ENCODE data around the gene EVI2A.

- TF ChIP-seq EZH2 (IDR thresholded peaks at IDR 0.05) (no peak), POLR2AphosphoS5 (IDR thresholded peaks at IDR 0.05; ENCODE audit: borderline replicate concordance, low read depth, low read length) (no peak), FOXP2 (optimal IDR thresholded peaks at IDR 0.05; ENCODE audit: control extremely low read depth, extremely low read length, insufficient read depth) (no peak)
These were observed 27.8 kb downstream of the EVI2A start for GRCh38 chr17:31293581-31293980.
